K562 (cell line): ENCODE data around the gene DNAJC6. TPM values are rescaled to one million over a fixed set of nuclear protein-coding genes. Genes with fewer than 3 reads are reported as not detected.
A peak's percentile ranks its signal among the peaks of the same experiment; 100 is the strongest.

Experiments used
- BRD9 ChIP-seq: fragments of 450-650 bp; IDR thresholded peaks from 2 replicates; pipeline ENCODE4 v1.6.1; 2018; ENCODE audit warnings: low read depth; ENCODE audit not compliant: partially characterized antibody
- DPF2 ChIP-seq: fragments of 450-650 bp; IDR thresholded peaks from 2 replicates; pipeline ENCODE4 v1.6.1; 2016
- HDAC8 ChIP-seq: fragments of 450-650 bp; IDR thresholded peaks from 2 replicates; pipeline ENCODE4 v1.6.1; 2016; ENCODE audit warnings: mild to moderate bottlenecking, missing genetic modification characterization, moderate library complexity, missing compliant biosample characterization
- MAFK ChIP-seq: IDR thresholded peaks from 2 replicates; pipeline ENCODE4 v1.6.1; 2011; ENCODE audit warnings: low read length, improper control_type of control experiment
- NCOA6 ChIP-seq: fragments of 450-650 bp; IDR thresholded peaks from 2 replicates; pipeline ENCODE4 v1.6.1; 2017; ENCODE audit warnings: mild to moderate bottlenecking
- SIN3A ChIP-seq, 2 experiments: fragments of 150-350 bp in 1 of 2; IDR thresholded peaks; 2 replicates each; pipeline ENCODE4 v1.6.1; 2011 to 2016; ENCODE audit warnings: borderline replicate concordance in 2 of 2, low read depth in 2 of 2, low read length in 2 of 2, mild to moderate bottlenecking in 2 of 2, moderate library complexity in 2 of 2; ENCODE audit not compliant: control insufficient read depth in 1 of 2
- SOX6 ChIP-seq: fragments of 450-650 bp; IDR thresholded peaks from 2 replicates; pipeline ENCODE4 v1.6.1; 2014; ENCODE audit warnings: mild to moderate bottlenecking
- TBL1XR1 ChIP-seq, 2 experiments: IDR thresholded peaks; 2 replicates each; pipeline ENCODE4 v1.6.1; 2012; ENCODE audit warnings: improper control_type of control experiment in 2 of 2, low read length in 2 of 2, mild to moderate bottlenecking in 1 of 2
- ZNF232 ChIP-seq: sonication (generic); formaldehyde crosslinking; IDR thresholded peaks from 2 replicates; pipeline ENCODE4 v1.8.0; 2022; ENCODE audit warnings: mild to moderate bottlenecking, missing genetic modification reagents
- ZSCAN29 ChIP-seq: fragments of 450-650 bp; IDR thresholded peaks from 2 replicates; pipeline ENCODE4 v1.6.1; 2017
- polyA plus RNA-seq, 8 experiments: library from polyadenylated mRNA; depleted of rRNA in 4 of 8; stranded (reverse) in 5 of 8; unstranded in 3 of 8; fragments of >200 nt; fragmentation: Nextera tagmentation in 2 of 8; fragmentation: Illumina TruSeq in 1 of 8; extraction: Ambion mirVana in 2 of 8; extraction: Trizol in 1 of 8; gene quantifications; 2 replicates each; pipeline versions ENCODE4 v1.2.1 to v1.2.3, GENCODE V29; 2011 to 2014; ENCODE audit warnings: inconsistent platforms in 1 of 8, missing spikeins in 1 of 8
- total RNA-seq, 7 experiments: library from RNA; depleted of rRNA in 6 of 7; stranded (reverse); fragments of >200 nt in 6 of 7; fragmentation: Illumina TruSeq in 2 of 7; extraction: Trizol in 2 of 7; gene quantifications; 2 replicates each; pipeline versions ENCODE4 v1.2.1 to v1.2.3, GENCODE V29; 2011 to 2021; ENCODE audit warnings: low replicate concordance in 1 of 7
- TF ChIP-seq, protein P1 (sequence below), 2 experiments: fragments of 450-650 bp; formaldehyde crosslinking in 1 of 2; IDR thresholded peaks; 2 replicates each; pipeline versions ENCODE4 v1.4.0 to v1.6.1; 2014 to 2020; ENCODE audit warnings: mild to moderate bottlenecking in 2 of 2, borderline replicate concordance in 1 of 2, low read depth in 1 of 2
- TF ChIP-seq, protein P2 (sequence below): sonication (generic); formaldehyde crosslinking; IDR thresholded peaks from 2 replicates; pipeline ENCODE4 v1.9.0; 2022; ENCODE audit warnings: mild to moderate bottlenecking, missing genetic modification reagents
- TF ChIP-seq, protein P3 (sequence below): fragments of 200-800 bp; sonication (Bioruptor generic); IDR thresholded peaks from 2 replicates; pipeline ENCODE4 v1.6.1; 2017; ENCODE audit warnings: missing genetic modification characterization, missing compliant biosample characterization
- TF ChIP-seq, protein P4 (sequence below), 2 experiments: fragments of 450-650 bp in 1 of 2; sonication (generic) in 1 of 2; formaldehyde crosslinking in 1 of 2; IDR thresholded peaks in 1 of 2; conservative IDR thresholded peaks in 1 of 2; 2 replicates each; pipeline versions ENCODE4 v1.6.1 to v1.8.1; 2016 to 2023; ENCODE audit warnings: mild to moderate bottlenecking in 2 of 2, moderate library complexity in 2 of 2, inconsistent platforms in 1 of 2, missing genetic modification reagents in 1 of 2

DNAJC6 gene
- total and polyA plus RNA-seq, 9 of the 15 experiments (the other 6 are each of a cell fraction or from before 2014, with no cell fraction given): 6.7 to 78.7 (median 28.0) TPM

DNA sequence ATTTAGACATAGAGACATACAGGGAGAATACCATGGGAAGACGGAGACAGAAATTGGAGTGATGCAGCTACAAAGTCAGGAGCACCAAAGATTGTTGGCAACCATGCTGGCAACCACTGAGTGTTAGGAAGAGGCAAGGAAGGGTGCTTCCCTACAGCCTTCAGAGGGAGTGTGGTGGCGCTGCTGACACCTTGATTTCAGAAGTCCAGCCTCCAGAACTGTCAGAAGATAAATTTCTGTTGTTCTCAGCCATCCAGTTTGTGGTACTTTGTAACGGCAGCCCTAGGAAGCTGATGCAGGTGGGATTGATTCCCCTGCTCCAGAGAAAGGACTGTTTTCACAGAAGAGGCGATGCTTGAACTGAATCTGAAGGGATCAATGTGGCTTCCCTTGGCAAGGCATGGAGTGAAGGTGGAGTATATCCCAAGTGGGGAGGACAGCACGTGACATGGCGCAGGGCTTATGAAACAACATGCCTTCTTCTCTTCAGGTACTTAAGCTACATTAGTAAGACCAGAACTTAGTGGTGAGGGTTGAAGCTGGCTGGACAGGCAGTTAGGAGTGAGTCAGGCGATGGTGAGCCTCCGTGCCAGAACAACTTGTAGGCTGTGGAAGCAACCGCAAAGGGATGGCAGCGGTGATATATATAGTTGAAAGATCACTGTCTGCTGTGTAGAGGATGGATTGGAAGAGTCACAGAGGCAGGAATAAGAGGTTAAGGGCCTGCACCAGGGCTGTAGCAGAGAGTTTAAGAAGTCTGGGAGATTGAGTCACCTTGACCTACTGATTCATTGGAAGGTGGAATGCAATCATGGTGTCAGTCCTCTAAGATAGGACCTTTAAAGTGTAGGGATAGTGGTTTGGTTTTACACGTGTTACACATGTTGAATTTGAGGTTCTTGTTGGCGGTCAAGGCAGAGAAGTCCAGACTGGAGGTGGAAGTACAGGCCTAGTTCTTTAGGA lies 113.2 kb downstream of the DNAJC6 start (continued):
- TF ChIP-seq ZSCAN29: no peak
- no peak for TF ChIP-seq NCOA6
- peak; percentile 35 to 80; a peak in 2 of 4 replicates for TF ChIP-seq SIN3A (IDR thresholded peaks at IDR 0.05; ENCODE audit: borderline replicate concordance in 2 of 2, control insufficient read depth in 1 of 2, low read depth in 2 of 2, low read length in 2 of 2)
- TF ChIP-seq, protein P1, sequence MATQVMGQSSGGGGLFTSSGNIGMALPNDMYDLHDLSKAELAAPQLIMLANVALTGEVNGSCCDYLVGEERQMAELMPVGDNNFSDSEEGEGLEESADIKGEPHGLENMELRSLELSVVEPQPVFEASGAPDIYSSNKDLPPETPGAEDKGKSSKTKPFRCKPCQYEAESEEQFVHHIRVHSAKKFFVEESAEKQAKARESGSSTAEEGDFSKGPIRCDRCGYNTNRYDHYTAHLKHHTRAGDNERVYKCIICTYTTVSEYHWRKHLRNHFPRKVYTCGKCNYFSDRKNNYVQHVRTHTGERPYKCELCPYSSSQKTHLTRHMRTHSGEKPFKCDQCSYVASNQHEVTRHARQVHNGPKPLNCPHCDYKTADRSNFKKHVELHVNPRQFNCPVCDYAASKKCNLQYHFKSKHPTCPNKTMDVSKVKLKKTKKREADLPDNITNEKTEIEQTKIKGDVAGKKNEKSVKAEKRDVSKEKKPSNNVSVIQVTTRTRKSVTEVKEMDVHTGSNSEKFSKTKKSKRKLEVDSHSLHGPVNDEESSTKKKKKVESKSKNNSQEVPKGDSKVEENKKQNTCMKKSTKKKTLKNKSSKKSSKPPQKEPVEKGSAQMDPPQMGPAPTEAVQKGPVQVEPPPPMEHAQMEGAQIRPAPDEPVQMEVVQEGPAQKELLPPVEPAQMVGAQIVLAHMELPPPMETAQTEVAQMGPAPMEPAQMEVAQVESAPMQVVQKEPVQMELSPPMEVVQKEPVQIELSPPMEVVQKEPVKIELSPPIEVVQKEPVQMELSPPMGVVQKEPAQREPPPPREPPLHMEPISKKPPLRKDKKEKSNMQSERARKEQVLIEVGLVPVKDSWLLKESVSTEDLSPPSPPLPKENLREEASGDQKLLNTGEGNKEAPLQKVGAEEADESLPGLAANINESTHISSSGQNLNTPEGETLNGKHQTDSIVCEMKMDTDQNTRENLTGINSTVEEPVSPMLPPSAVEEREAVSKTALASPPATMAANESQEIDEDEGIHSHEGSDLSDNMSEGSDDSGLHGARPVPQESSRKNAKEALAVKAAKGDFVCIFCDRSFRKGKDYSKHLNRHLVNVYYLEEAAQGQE (IDR thresholded peaks at IDR 0.05; ENCODE audit: borderline replicate concordance): peak; percentile 6; the same call in 1 of the 2 replicates
- TF ChIP-seq, protein P1 (CRISPR knock-in tag; IDR thresholded peaks at IDR 0.05; ENCODE audit: low read depth): 0 out of 2 replicates have a peak, but pooled peaks have one; percentile 21
- TF ChIP-seq BRD9: no peak
- no peak for TF ChIP-seq HDAC8 (tag)
- TF ChIP-seq, protein P2, sequence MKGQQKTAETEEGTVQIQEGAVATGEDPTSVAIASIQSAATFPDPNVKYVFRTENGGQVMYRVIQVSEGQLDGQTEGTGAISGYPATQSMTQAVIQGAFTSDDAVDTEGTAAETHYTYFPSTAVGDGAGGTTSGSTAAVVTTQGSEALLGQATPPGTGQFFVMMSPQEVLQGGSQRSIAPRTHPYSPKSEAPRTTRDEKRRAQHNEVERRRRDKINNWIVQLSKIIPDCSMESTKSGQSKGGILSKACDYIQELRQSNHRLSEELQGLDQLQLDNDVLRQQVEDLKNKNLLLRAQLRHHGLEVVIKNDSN: peak; percentile 87
- TF ChIP-seq, protein P3, sequence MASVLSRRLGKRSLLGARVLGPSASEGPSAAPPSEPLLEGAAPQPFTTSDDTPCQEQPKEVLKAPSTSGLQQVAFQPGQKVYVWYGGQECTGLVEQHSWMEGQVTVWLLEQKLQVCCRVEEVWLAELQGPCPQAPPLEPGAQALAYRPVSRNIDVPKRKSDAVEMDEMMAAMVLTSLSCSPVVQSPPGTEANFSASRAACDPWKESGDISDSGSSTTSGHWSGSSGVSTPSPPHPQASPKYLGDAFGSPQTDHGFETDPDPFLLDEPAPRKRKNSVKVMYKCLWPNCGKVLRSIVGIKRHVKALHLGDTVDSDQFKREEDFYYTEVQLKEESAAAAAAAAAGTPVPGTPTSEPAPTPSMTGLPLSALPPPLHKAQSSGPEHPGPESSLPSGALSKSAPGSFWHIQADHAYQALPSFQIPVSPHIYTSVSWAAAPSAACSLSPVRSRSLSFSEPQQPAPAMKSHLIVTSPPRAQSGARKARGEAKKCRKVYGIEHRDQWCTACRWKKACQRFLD (CRISPR knock-in tag): no peak; the same call in 1 of the 2 replicates
- TF ChIP-seq MAFK: no peak
- peak; percentile 25; the same call in 1 of the 2 replicates for TF ChIP-seq SOX6
- TF ChIP-seq, protein P4, sequence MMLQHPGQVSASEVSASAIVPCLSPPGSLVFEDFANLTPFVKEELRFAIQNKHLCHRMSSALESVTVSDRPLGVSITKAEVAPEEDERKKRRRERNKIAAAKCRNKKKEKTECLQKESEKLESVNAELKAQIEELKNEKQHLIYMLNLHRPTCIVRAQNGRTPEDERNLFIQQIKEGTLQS (IDR thresholded peaks at IDR 0.05): peak; percentile 31; the same call in 1 of the 2 replicates
- TF ChIP-seq, protein P4 (CRISPR knock-in tag; conservative IDR thresholded peaks at IDR 0.05): no peak
- no peak for TF ChIP-seq DPF2
- TF ChIP-seq TBL1XR1 (IDR thresholded peaks at IDR 0.05; ENCODE audit: low read length in 2 of 2): 0 out of 4 replicates have a peak, but pooled peaks of 1 of the 2 experiments have one; percentile 6
- no peak for TF ChIP-seq ZNF232 (CRISPR knock-in tag)
